ENCODE results near the gene GGA1. TPM values are rescaled to one million over a fixed set of nuclear protein-coding genes. Genes with fewer than 3 reads are reported as not detected.

Gene GGA1
- total RNA-seq, 3 donors from 2014 or later: 36.6 to 63.9 (median 54.7) TPM

GRCh38 chr22:37569009-37569920 is 39.4 kb upstream of the GGA1 start:
- Histone ChIP-seq H3K27ac (peak overlapping the region; percentile 65 to 79), H3K4me3 (no peak overlapping the region), H3K36me3 (no peaks in the 10 kb centered on the region), H3K4me1 (peaks cover 3 to 13% of the 10 kb centered on the region in 2 donors), H3K9me3 (no peaks in the 10 kb centered on the region), H3K27me3 (no peaks in the 10 kb centered on the region)
- intact Hi-C loops (cut with DNase I; ENCODE audit: low total_unique reads): no loop called here
- no peak for DNase-seq (ENCODE audit: low spot score in 2 of 2)
- TF ChIP-seq CTCF (IDR thresholded peaks at IDR 0.05): no peak
- no peak for TF ChIP-seq POLR2A (IDR thresholded peaks at IDR 0.05)
- no peak for TF ChIP-seq POLR2AphosphoS5 (IDR thresholded peaks at IDR 0.05)

GRCh38 chr22:37569921-37570660 is 38.5 kb upstream of the GGA1 start:
- intact Hi-C loops (cut with DNase I; ENCODE audit: low total_unique reads): no loop called here
- H3K36me3 ChIP-seq: no peaks in the 10 kb centered on the region
- DNase-seq (ENCODE audit: low spot score in 2 of 2): no peak
- H3K27me3 ChIP-seq: no peaks in the 10 kb centered on the region
- H3K9me3 ChIP-seq: no peaks in the 10 kb centered on the region
- peak in 1 of 3 donors; percentile 47 for TF ChIP-seq POLR2AphosphoS5 (IDR thresholded peaks at IDR 0.05)
- TF ChIP-seq CTCF (IDR thresholded peaks at IDR 0.05): no peak
- H3K4me1 ChIP-seq: peaks cover 3 to 8% of the 10 kb centered on the region in 2 donors
- no peak overlapping the region for H3K4me3 ChIP-seq
- peak overlapping the region; percentile 65 to 79 for H3K27ac ChIP-seq

- no peak for DNase-seq (ENCODE audit: low spot score in 2 of 2)
- Histone ChIP-seq H3K27me3 (no peaks in the 10 kb centered on the region), H3K9me3 (no peaks in the 10 kb centered on the region), H3K4me3 (no peak overlapping the region), H3K4me1 (peaks cover 3 to 8% of the 10 kb centered on the region in 2 donors), H3K36me3 (no peaks in the 10 kb centered on the region), H3K27ac (peak overlapping the region; percentile 65 to 79)
- intact Hi-C loops (cut with DNase I; ENCODE audit: low total_unique reads): no loop called here
- no peak for TF ChIP-seq CTCF (IDR thresholded peaks at IDR 0.05)
- no peak for TF ChIP-seq POLR2A (IDR thresholded peaks at IDR 0.05)
- TF ChIP-seq POLR2AphosphoS5 (IDR thresholded peaks at IDR 0.05): no peak
Observed at GRCh38 chr22:37570661-37570976, 38.0 kb upstream of the GGA1 start.

GRCh38 chr22:37571258-37571991 is 37.2 kb upstream of the GGA1 start:
- no peaks in the 10 kb centered on the region for H3K36me3 ChIP-seq
- intact Hi-C loops (cut with DNase I; ENCODE audit: low total_unique reads): no loop called here
- no peak for DNase-seq (ENCODE audit: low spot score in 2 of 2)
- TF ChIP-seq POLR2AphosphoS5 (IDR thresholded peaks at IDR 0.05) (no peak), POLR2A (IDR thresholded peaks at IDR 0.05) (no peak), CTCF (IDR thresholded peaks at IDR 0.05) (no peak)
- no peaks in the 10 kb centered on the region for H3K27me3 ChIP-seq
- no peak overlapping the region for H3K4me3 ChIP-seq
- H3K4me1 ChIP-seq: peaks cover 3 to 8% of the 10 kb centered on the region in 2 donors
- H3K9me3 ChIP-seq: no peaks in the 10 kb centered on the region
- H3K27ac ChIP-seq: no peak overlapping the region

Data from breast epithelium (tissue), 4 donors.